Hypothalamus (tissue), 51 donors: ENCODE measurements around the gene POU2F3.

Source experiments
- DNase-seq, 51 donors: peaks; one replicate each; lab custom pipeline; 2025; lab: John Stamatoyannopoulos, UW

POU2F3 gene

DNA sequence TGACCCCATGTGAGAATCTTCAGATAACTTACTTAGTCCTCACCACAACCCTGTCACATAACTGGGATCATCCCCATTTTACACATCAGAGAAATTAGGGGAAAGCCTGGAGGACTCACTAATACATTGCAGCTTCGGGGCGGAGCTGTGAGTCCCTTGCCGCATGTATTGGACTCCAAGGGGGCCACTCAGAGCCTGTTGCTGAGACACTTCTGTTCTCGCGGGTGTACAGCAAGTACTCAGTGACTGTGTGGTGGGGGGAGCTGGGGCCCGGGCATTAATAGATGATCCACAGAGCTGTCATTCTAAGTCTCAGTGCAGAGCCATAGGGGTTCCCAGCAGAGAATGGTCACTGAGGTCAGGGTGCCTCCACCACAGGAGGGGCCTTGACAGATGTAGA lies 15.6 kb upstream of the POU2F3 start:
- no peak for DNase-seq

DNA sequence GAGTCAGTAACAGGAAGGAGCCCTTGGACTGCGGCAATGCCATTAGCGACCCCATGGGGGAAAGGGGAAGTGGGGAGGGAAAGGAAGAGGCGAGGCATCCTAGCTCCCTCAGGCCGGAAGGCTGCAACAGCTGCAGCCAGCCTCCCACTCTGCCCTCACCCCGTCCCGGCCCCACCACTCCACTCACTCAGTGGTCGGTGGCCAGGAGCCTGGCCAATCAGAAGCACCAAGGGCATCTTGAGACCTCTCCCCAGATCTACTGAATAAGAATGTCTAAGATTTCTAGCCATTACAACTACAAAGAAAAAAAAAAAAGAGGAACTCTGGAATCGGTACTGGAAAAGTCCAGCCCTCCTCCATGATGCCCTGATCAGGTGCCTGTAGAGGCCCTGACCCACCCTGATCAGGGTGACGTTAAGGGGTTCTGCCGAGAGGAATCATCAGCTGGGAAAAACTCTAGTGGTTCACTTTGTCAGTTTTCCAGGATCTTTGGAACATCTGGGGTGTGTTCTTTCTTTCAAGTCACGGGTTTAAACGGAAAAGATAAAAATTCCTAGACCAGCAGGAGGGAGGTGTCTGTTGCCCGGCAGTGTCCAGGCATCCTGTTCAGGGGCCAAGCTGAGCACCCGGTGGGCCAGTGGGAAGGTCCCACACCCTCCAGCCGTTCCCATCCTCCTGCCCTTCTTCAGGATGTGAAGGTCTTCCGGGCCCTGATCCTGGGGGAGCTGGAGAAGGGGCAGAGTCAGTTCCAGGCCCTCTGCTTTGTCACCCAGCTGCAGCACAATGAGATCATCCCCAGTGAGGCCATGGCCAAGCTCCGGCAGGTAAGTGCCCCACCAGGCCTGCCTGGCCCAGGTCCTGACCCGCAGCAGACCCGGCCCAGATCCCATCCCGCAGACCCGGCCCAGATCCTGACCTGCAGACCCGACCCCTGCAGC lies 14.7 kb upstream of the POU2F3 start:
- no peak for DNase-seq

DNA sequence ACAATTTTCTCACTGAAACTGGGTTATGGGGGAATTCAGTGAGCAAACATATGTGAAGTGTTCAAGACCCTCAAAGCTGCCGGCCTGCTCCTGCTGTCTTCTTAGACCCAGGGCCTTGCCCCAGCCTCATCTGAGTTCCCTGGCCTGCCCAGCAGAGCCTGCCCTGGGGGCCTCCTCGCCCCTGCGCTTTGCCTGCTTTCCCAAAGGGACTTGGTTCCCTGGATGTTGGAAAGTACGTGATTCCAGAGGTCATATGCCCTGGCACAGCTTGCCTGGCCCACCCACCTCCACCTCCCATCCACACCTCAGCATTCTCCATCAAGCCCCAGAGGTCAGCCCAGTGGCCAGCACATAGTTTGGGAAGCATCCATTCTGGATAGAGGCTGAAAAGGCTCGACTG lies 13.7 kb upstream of the POU2F3 start:
- no peak for DNase-seq

DNA sequence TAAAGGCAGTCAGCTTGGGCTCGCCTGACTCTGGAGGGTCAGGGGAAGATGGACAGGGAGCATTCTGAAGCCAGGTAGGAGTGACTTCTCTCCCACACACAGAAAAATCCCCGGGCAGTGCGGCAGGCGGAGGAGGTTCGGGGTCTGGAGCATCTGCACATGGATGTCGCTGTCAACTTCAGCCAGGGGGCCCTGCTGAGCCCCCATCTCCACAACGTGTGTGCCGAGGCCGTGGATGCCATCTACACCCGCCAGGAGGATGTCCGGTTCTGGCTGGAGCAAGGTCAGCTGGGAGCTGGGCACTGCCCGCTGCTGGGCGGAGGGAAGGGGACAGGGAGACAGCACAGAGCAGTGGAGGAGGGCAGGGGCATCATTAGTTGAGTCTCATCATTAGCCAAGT lies 13.2 kb upstream of the POU2F3 start:
- no peak for DNase-seq

DNA sequence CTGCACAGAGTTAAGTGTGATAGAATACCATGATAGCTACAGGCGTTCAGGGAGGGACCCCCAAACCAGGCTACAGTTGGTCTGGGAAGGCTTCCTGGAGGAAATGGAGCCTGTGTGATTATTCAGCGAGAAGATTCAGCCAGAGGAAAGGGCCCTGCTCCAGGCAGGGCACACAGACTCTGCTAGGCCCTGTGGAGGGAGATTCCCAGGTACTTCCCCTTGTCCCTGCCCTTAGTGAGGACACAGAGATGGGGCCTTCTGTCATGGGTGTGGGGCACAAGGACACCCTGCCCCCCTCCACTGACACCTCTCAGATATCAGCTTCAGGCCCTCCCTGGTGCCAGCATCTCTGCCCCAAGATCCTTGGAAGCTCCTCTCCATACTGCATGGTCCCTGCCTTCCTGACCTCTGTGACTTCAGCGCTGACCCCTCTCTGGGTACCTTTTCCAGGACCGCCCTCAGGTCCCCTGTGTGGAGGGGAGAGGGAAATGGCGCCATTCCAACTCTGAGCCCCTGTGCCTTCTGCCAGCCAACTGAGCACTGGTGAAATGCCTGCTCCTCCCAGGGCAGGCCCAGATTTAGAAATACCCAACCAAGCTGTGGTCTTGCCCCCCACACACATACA lies 12.6 kb upstream of the POU2F3 start:
- DNase-seq, result no peak

DNA sequence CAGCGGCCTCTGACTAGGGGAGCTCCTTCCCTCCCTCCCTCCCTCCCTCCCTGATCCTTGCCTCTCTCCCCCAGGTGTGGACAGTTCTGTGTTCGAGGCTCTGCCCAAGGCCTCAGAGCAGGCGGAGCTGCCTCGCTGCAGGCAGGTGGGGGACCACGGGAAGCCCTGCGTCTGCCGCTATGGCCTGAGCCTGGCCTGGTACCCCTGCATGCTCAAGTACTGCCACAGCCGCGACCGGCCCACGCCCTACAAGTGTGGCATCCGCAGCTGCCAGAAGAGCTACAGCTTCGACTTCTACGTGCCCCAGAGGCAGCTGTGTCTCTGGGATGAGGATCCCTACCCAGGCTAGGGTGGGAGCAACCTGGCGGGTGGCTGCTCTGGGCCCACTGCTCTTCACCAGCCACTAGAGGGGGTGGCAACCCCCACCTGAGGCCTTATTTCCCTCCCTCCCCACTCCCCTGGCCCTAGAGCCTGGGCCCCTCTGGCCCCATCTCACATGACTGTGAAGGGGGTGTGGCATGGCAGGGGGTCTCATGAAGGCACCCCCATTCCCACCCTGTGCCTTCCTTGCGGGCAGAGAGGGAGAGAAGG lies 11.1 kb upstream of the POU2F3 start:
- no peak for DNase-seq

DNA sequence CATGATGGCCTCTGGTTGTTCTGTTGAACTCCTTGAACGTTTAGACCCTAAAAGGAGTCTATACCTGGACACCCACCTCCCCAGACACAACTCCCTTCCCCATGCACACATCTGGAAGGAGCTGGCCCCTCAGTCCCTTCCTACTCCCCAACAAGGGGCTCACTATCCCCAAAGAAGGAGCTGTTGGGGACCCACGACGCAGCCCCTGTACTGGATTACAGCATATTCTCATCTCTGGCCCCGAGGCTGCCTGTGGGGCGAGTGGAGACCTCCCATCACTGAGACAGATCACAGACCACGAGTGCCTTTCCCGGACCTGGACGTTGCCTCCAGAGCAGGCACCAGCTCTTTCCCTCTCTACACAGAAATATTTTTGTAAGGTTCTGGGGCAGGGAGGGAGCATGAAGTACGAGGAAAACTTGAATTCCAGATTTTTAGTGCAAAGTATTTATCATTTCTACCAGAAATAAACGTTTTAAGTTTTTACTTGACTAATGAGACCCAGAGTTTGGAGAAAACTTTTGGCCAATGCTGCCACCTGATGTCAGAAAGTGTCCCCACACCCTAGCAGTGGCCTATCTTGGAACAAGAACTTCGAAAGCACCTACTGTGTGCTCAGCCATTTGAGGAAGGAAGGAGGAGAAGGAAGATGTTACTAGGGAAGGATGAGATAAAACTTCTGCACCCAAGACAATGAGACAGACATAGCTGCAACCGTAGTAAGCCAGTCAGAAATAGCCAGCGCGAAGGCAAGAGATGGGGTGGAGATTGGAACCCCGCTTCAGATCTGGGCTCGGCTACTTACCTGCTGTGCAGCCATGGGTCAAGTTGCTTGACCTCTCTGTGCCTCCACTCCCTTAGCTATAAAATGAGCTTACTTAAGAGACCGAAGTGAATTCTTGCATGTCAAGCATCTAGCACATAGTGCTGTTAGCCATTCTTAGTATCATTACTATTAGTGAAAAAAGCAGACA lies 10.2 kb upstream of the POU2F3 start:
- DNase-seq, result peak in 13 of 51 donors; percentile 7 to 55 (median 21)

DNA sequence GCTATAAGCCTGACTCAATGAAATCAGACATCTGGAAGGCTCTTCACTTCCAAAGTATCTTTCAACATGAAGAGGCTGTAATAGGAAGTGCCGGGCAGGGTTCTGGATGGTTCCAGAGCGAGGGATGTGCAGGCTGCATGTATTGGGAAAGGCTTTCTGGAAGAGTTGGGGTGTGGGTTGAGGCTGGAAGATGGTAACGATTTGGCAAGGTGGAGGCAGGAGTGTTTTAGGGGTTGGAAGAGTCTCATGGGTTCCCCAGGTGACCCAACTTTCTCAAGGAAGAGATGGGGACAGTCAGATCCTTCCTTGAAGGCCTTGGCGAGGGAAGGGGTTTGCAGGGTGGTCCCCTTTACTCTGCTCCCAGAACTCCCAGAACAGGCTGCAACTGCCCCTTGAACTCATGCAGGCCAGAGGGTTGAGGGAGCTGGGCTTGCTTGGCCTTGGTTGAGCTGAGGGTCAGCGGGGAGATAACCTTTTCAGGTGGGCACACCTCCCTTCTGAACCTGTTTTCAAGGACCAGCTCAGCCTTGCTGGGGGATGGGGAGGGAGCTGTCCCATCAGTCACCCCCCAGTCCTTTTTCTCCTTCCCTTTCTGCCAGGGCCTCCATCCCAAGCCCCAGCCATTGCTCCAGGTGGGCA lies 9.4 kb upstream of the POU2F3 start:
- no peak for DNase-seq

DNA sequence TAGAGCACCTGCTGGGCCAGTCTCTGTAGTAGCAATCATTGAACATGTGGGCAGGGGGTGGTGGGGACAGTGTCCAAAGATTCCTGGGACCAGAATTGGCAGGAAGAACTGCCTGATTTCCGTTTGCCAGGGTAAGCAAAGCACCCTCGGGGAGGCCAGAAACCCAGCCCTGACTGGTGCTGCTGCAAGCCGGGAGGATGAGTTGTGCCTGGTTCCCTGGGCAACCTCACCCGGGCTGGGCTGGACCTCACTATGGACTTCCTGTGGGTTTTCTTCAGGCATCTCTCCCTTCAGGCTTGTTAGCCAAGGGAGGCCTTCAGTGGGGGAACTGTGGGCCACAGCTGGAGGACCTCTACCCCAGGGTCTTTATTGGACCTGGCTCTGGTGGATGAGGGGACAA lies 8.0 kb upstream of the POU2F3 start:
- DNase-seq, result no peak

DNA sequence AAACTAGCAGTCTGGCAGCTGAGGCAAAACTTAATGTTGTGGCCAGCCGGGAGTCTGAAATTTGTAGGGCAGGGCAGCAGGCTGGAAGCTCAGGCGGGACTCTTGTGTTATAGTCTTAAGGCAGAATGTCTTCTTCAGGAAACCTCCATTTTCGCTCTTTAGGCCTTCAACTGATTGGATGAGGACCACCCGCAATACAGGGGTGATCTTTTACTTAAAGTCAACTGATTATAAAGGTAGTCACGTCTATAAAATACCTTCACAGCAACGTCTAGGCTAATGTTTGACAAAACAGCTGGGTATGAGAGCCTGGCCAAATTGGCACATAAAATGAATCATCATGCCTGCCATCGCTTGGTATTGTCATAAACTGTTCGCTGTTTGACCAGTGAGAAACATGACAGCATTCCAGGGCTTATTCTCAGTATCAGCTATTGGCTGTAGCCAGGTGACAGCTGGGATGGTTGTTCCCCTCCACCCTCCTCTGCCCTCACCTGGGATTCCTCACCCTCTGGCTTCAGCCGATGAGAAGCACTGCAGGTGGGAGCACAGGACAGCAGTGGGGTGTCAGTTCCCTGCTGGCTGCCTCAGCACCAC lies 6.6 kb upstream of the POU2F3 start:
- no peak for DNase-seq

DNA sequence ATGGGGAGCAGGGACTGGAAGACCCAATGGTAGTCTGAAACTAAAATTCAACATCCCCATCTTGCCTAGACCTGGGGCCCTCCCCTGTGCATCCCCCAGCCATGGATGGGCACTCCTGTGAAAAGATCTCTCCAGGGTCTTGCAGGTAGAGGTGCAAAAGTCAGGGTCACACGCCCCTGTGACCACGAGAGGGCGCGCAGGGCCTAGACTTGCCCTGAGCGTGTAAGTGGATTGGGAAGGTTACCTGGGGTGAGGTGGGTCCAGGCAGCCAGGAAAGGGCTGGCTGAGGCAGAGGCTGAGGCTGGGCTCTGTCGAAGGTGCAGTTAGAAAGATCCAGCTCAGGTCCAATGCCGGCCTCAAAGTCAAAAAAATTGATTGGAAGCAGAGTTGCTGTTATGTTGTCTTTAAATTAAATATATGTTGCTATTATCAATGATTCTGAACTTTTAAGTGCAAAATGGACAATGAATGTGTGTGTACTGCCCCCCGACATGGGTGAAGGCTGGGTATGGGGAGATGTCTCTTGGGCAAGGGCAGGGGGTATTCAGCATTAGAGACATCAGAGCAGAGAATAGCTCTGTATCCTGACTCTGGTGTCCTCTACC lies 4.8 kb upstream of the POU2F3 start:
- peak in 14 of 51 donors; percentile 4 to 54 (median 18) for DNase-seq

DNA sequence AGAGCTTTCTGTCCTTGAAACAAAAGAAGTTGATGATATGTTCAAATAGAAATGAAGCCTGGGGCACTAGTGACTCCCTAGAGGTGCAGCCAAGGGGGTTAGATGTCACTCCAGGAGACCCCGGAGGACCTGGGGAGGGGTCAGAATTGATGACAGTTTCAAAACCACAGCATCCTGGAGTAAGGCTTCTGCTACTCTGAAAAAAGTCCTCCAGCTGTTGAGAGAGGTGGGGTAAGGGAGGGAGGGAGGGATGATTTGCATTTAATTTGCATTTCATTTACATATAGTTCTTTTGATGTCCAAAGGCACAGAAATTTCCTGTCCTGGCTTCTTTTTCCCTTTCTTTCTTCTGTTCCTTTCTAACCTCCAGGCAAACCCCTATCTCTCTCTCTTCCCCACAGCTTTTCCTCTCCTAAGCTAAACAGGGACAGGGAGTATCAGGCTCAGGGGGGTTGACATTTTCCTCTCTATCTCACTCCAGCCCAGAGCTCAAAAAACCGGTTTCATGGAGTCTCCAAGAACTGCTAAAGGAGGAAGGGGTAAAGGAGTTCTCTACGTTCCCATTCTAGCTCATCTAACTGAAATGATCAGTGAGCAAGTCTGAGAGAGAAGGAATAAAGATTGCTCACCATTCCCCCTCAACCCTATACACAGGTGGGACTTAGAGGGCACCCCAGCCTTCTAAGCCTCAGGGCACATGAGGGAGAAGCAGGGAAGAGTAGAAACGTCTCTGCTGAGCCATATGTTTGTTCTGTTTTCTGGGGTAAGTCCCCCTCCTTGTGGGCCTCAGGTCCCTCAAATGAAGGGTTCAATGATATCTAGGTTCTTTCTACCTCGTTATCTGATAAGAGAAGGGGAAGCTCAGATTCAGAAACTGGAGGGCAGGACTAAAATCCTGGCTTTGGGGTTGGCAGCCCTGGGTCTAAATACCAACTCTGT lies 3.5 kb upstream of the POU2F3 start:
- DNase-seq, result no peak

DNA sequence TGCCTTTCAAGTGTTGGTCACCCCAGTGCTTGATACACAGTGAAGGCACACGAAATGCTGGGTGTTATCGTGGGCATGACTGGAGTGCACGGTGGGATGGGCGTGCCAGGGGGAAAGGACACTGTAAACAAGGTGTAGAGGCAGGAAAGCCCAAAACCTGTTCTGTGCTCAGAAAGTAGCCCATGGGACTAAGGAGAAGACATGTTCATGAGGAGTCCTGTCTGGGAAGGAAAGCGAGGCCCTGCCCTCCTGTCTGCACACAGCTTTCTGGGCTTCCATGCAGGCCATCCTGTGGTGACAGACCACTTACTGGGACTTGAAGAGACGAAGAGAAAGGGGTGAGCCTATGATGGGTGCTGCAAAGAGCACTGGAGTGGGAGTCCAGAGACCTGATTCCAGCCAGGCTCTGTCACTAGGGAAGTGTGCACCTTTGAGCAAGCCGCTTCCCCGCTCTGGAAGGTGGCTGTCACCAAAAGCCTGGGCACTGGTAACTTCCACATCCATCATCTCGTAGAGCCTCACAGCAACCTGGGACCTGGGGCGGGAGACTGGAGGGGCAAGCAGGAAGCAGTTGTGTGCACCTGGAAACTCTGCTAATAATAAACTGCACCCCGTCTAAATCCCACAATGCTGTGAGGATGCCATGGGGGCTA lies 846 bp upstream of the POU2F3 start:
- DNase-seq, result no peak

DNA sequence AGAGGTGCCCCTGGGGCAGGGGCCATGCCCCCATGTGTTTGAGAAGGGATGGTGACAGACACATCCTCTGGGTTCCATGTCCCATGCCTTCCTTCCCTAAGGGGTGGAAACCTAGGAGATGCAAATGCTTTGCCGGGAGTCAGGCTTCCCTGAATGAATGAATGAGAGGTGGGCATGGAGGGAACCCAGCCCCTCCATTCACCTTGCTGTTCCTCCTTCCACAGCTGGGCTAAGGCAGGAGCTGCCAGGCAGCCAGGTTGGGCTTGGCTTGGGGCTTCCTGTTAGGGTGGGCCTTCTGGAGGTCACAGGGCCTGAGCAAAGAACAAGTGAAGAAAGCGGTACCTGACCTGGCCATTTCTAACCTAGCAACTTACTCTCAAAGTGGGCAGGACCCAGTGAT lies 926 bp downstream of the POU2F3 start:
- no peak for DNase-seq

DNA sequence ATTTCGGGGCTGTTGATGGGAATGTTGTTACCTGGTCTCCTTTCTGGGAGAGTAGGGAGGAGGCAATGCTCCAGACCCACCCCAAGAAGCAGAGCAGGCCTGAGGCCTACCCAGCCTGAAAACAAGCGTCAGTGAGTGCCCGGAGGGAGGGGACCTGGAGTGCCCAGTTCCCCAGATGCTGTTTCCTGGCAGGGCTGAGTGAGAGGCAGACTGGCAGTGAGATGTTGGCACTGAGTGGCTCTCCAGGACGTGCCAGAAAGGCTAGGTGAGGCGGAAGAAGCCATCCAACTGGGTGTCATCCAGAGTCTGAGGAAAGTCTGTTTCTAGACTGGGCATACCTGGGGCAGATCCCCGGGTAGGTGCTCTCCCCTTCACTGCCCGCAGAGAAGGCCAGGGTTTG lies 1.3 kb downstream of the POU2F3 start:
- no peak for DNase-seq

DNA sequence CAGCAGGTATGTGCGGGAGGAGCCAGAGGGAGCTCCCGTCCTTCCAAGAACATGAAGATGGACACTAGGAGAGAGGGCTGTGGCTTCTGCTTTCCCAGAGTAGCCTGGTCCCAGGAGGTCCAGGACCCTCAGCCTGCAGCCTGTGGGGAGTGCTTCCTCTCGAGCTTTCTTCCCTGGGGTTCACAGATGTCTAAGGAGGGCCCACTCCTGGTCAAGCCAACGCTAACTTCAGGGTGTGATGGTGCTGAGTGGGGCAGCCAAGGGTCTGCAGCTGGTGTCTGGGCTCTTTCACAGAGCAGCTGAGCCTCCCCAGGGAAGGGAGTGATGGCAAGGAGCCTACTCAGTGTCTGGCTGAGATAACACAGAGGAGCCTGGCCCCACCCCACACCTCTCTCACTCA lies 3.3 kb downstream of the POU2F3 start:
- DNase-seq, result no peak

DNA sequence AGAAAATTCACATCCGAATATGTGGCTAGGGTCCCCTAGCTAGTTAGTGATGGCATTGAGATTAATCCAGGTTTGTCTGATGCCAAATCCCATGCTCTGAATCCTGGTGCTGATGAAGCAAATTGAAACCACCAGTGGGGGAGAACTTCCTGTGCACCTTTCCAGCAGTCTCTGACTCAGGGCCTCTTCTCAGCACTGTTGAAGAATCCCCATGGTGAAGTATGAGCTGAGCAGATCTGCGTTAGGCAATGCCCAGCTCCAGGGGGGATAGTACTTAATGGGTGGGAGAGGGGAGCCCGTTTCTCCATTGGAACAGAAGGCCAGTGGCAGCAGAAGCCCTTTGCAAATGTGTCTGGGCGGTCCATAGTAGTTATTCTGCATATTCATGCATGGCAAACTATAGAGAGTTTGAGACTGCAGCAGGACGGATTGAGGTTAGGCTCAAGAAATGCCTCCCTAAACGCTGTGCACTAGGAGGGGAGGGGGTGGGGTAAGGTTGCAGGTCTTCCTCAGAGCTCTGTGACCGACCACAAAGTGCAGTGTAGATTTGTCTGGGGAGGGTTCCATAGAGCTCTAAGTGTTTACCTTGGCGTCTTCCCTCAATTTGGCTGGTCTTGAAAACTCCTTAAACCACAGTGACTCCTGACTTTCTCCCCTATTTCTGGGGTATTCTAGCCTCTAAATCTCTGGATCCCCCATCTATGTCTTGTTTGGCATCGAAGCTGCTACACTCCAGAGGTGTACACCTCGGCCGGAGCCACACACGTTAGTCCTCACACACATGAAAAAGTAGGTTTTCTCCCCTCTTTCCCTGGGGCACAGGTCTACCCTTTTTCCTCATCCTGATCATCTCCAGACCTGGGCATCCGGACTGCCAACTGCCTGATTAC lies 4.8 kb downstream of the POU2F3 start:
- no peak for DNase-seq
